SU-DHL-6 (cell line): Measurements from ENCODE around the gene MYCT1.
"Not testable (repeated sequence)": the region's sequence is repeated elsewhere in the genome, so short reads cannot be mapped to it uniquely, and the experiment has no call there.

Experiments
- CTCF ChIP-seq: fragments of 200-600 bp; sonication (generic); IDR thresholded peaks from one replicate; pipeline ENCODE4 v1.5.1; 2017; ENCODE audit warnings: antibody characterized with exemption, mild to moderate bottlenecking, low read length, moderate library complexity; ENCODE audit not compliant: insufficient read depth, poor library complexity, severe bottlenecking
- EZH2phosphoT487 ChIP-seq: fragments of 200-600 bp; sonication (generic), shearing (Covaris generic); conservative IDR thresholded peaks from 2 replicates; pipeline ENCODE4 v1.6.1; 2018; ENCODE audit warnings: mild to moderate bottlenecking, antibody characterized with exemption, low read length, moderate library complexity, mixed read lengths

- not testable (repeated sequence) for TF ChIP-seq CTCF, EZH2phosphoT487
Observed at GRCh38 chr6:152682935-152683334, 14.8 kb upstream of the MYCT1 start.
